GM12865 (cell line): ENCODE results near the gene OLFM2.
"Not testable (repeated sequence)": the region's sequence is repeated elsewhere in the genome, so short reads cannot be mapped to it uniquely, and the experiment has no call there.

Source experiments
- DNase-seq: peaks from one replicate; pipeline ENCODE4 v3.0.0; 2010; ENCODE audit warnings: low read depth
- H3K4me3 ChIP-seq: 2 replicates; pipeline ENCODE4 v1.5.1; 2011; ENCODE audit warnings: mild to moderate bottlenecking, low read depth, low read length, control low read depth
- TF ChIP-seq, protein P1 (sequence below): IDR thresholded peaks from 2 replicates; pipeline ENCODE4 v1.5.1; 2011; ENCODE audit warnings: low read length, control low read depth, low read depth, inconsistent platforms; ENCODE audit not compliant: insufficient read depth; ENCODE audit errors: missing control alignments

Gene OLFM2

GRCh38 chr19:9834726-9835506, 101.4 kb downstream of the OLFM2 start, which contains the start of gene PIN1:
TSS of gene PIN1 (plus strand) at chr19:9835318. CDS start at chr19:9835345, 27 bp downstream.
- DNase-seq, result peak; percentile 99
- TF ChIP-seq, protein P1, sequence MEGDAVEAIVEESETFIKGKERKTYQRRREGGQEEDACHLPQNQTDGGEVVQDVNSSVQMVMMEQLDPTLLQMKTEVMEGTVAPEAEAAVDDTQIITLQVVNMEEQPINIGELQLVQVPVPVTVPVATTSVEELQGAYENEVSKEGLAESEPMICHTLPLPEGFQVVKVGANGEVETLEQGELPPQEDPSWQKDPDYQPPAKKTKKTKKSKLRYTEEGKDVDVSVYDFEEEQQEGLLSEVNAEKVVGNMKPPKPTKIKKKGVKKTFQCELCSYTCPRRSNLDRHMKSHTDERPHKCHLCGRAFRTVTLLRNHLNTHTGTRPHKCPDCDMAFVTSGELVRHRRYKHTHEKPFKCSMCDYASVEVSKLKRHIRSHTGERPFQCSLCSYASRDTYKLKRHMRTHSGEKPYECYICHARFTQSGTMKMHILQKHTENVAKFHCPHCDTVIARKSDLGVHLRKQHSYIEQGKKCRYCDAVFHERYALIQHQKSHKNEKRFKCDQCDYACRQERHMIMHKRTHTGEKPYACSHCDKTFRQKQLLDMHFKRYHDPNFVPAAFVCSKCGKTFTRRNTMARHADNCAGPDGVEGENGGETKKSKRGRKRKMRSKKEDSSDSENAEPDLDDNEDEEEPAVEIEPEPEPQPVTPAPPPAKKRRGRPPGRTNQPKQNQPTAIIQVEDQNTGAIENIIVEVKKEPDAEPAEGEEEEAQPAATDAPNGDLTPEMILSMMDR, result peak; percentile 47
- peak within 1 kb of the TSS; percentile 88 for H3K4me3 ChIP-seq

GRCh38 chr19:9834307-9834725, 102.0 kb downstream of the OLFM2 start:
- H3K4me3 ChIP-seq, result peak overlapping the region; percentile 88
- TF ChIP-seq, protein P1, result no peak
- no peak for DNase-seq

GRCh38 chr19:9828551-9829063, 107.7 kb downstream of the OLFM2 start:
- peak overlapping the region; percentile 100 for H3K4me3 ChIP-seq
- DNase-seq, result no peak
- TF ChIP-seq, protein P1, result no peak

DNA sequence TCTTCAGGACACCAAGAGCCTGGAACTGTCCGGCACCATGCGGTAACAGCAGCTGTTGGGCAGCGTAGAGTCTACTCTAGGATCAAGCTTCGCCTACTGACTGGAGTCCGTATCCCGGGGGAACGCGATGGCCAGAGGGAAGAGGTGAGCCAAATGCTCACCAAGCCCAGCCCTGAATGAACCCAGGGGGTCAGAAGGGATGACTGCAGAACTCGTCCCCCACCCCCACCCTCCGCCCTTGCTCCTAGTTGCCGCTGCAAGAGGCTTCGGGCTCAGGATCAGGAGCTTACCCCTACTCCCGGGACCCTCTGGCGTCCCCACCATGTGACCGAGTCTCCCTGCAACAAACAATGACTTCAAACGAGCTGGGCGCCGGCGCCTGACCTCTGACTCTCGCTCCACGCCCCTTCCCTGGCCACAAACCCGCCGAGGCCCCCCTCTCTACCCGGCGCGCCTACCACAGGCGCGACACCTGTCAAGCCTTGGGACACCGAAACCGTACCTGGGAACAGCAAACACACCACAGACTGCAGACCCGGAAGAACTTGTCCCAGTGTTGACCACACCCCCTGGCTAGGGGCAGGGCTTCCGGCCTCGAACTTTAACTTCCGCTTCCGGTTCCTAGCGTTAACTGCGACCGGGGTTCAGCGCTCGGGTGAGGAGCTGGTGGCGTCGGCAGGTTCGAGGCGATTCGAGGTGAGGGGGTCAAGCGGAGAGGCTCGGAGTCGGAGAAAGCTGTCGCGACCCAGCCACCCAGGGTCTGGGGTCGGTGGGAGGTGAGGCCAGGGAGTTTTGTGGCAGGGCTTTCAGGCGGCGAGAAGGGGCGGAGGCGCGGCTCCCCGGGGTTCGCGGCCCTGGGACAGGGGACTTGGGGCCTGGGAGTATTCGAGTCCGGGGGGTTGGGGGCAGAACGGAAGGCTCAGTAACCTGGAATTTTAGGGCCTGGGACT, 108.8 kb downstream of the OLFM2 start, which contains the start of gene UBL5:
TSS of gene UBL5 (plus strand) at position 630 of the 950 bp plus-strand sequence. CDS start 420 bp downstream, outside the sequence.
- TF ChIP-seq, protein P1, result no peak
- DNase-seq, result peak; percentile 95
- H3K4me3 ChIP-seq, result peak within 1 kb of the TSS; percentile 100

DNA sequence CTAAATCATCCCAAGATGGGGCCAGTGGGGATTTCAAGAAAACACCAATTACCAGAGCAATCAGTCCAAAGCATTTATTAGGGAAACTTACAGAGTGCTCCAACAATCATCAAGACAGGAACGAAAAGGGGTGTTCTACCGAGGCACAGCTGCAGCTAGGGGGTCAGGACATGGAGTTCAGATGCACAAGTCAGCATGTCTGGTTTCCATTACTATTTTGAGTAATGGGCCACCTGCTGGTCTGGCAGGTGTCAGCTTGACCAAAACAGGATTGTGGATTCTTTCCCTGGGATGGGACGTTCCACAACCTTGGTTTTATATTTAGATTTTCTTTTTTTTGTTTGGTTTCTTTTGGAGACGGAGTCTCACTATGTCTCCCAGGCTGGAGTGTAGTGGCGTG, 112.5 kb downstream of the OLFM2 start:
- TF ChIP-seq, protein P1, result no peak
- no peak for DNase-seq
- no peak overlapping the region for H3K4me3 ChIP-seq

GRCh38 chr19:9820034-9820433, 116.3 kb downstream of the OLFM2 start:
- DNase-seq, H3K4me3 ChIP-seq: not testable (repeated sequence)

GRCh38 chr19:9819596-9819909, 116.8 kb downstream of the OLFM2 start:
- no peak for DNase-seq
- peak overlapping the region; percentile 41 for H3K4me3 ChIP-seq
- TF ChIP-seq, protein P1, result no peak
